HEK293 (cell line): ENCODE measurements around the gene PPFIBP1.

ENCODE experiments used
- CTCF ChIP-seq: fragments of 450-650 bp; formaldehyde crosslinking; IDR thresholded peaks from 2 replicates; pipeline ENCODE4 v1.5.1; 2016; ENCODE audit warnings: missing biosample characterization, missing genetic modification characterization
- REST ChIP-seq: fragments of 450-650 bp; formaldehyde crosslinking; IDR thresholded peaks from 2 replicates; pipeline ENCODE4 v1.5.1; 2016; ENCODE audit warnings: missing biosample characterization, missing genetic modification characterization
- SCRT2 ChIP-seq: fragments of 450-650 bp; formaldehyde crosslinking; IDR thresholded peaks from 2 replicates; pipeline ENCODE4 v1.5.1; 2016; ENCODE audit warnings: missing biosample characterization, missing genetic modification characterization
- YY1 ChIP-seq: fragments of 450-650 bp; formaldehyde crosslinking; IDR thresholded peaks from 2 replicates; pipeline ENCODE4 v1.5.1; 2018; ENCODE audit warnings: missing biosample characterization, missing genetic modification characterization
- ZNF292 ChIP-seq: fragments of 450-650 bp; formaldehyde crosslinking; IDR thresholded peaks from 2 replicates; pipeline ENCODE4 v1.5.1; 2016; ENCODE audit warnings: low read depth, missing biosample characterization, missing genetic modification characterization, borderline replicate concordance
- ZNF398 ChIP-seq: fragments of 450-650 bp; formaldehyde crosslinking; IDR thresholded peaks from 2 replicates; pipeline ENCODE4 v1.5.1; 2017; ENCODE audit warnings: missing biosample characterization, missing genetic modification characterization
- ZNF518A ChIP-seq: fragments of 450-650 bp; formaldehyde crosslinking; conservative IDR thresholded peaks from 2 replicates; pipeline ENCODE4 v1.5.1; 2016; ENCODE audit warnings: low read depth, missing biosample characterization, missing genetic modification characterization
- ZNF529 ChIP-seq: fragments of 450-650 bp; formaldehyde crosslinking; IDR thresholded peaks from 2 replicates; pipeline ENCODE4 v1.5.1; 2017; ENCODE audit warnings: missing genetic modification characterization, missing biosample characterization; ENCODE audit not compliant: insufficient replicate concordance
- ZNF544 ChIP-seq: fragments of 450-650 bp; formaldehyde crosslinking; IDR thresholded peaks from 2 replicates; pipeline ENCODE4 v1.5.0; 2017; ENCODE audit warnings: missing biosample characterization, missing genetic modification characterization
- ZNF555 ChIP-seq: fragments of 450-650 bp; formaldehyde crosslinking; conservative IDR thresholded peaks from 2 replicates; pipeline ENCODE4 v1.5.1; 2017; ENCODE audit warnings: missing biosample characterization, mild to moderate bottlenecking, missing genetic modification characterization, inconsistent platforms
- ZNF560 ChIP-seq: fragments of 450-650 bp; formaldehyde crosslinking; IDR thresholded peaks from 2 replicates; pipeline ENCODE4 v1.5.1; 2017; ENCODE audit warnings: missing biosample characterization, missing genetic modification characterization, borderline replicate concordance
- ZNF580 ChIP-seq: fragments of 450-650 bp; formaldehyde crosslinking; IDR thresholded peaks from 2 replicates; pipeline ENCODE4 v1.5.1; 2016; ENCODE audit warnings: missing biosample characterization, missing genetic modification characterization
- ZXDB ChIP-seq: fragments of 450-650 bp; formaldehyde crosslinking; IDR thresholded peaks from 2 replicates; pipeline ENCODE4 v1.5.1; 2016; ENCODE audit warnings: missing biosample characterization, missing genetic modification characterization

GRCh38 chr12:27498761-27499160 lies 25.2 kb upstream of the PPFIBP1 start:
- TF ChIP-seq CTCF (tag by site-specific recombination) (no peak), ZNF398 (tag by site-specific recombination) (no peak), ZNF292 (tag by site-specific recombination) (no peak), ZXDB (tag by site-specific recombination) (no peak), ZNF529 (tag by site-specific recombination) (no peak), ZNF580 (tag by site-specific recombination) (no peak), SCRT2 (tag by site-specific recombination) (no peak), ZNF518A (tag by site-specific recombination) (no peak), ZNF555 (no peak), ZNF560 (no peak), YY1 (tag by site-specific recombination) (no peak), REST (tag by site-specific recombination) (no peak), ZNF544 (tag by site-specific recombination) (no peak)
